ENCODE data around the gene TLK1. TPM values are rescaled to one million over a fixed set of nuclear protein-coding genes. Genes with fewer than 3 reads are reported as not detected.

The TLK1 gene
- total and polyA plus RNA-seq, 2 of the 4 experiments (the other 2 are of a cell fraction): 7.3 to 12.5 TPM

- TF ChIP-seq BHLHE40 (IDR thresholded peaks at IDR 0.05; ENCODE audit: low read depth, low read length) (no peak), MXI1 (IDR thresholded peaks at IDR 0.05; ENCODE audit: borderline replicate concordance, low read depth, low read length) (no peak), MAFK (IDR thresholded peaks at IDR 0.05; ENCODE audit: low read depth, low read length) (no peak), MAZ (IDR thresholded peaks at IDR 0.05; ENCODE audit: borderline replicate concordance, low read depth, low read length) (no peak), CHD1 (IDR thresholded peaks at IDR 0.05; ENCODE audit: low read depth, low read length) (no peak), RAD21 (IDR thresholded peaks at IDR 0.05; ENCODE audit: low read length) (no peak), RFX5 (IDR thresholded peaks at IDR 0.05; ENCODE audit: low read depth, low read length) (no peak), RCOR1 (IDR thresholded peaks at IDR 0.05; ENCODE audit: insufficient replicate concordance, low read length) (no peak)
- TF ChIP-seq, protein P1, sequence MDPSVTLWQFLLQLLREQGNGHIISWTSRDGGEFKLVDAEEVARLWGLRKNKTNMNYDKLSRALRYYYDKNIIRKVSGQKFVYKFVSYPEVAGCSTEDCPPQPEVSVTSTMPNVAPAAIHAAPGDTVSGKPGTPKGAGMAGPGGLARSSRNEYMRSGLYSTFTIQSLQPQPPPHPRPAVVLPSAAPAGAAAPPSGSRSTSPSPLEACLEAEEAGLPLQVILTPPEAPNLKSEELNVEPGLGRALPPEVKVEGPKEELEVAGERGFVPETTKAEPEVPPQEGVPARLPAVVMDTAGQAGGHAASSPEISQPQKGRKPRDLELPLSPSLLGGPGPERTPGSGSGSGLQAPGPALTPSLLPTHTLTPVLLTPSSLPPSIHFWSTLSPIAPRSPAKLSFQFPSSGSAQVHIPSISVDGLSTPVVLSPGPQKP (IDR thresholded peaks at IDR 0.05; ENCODE audit: borderline replicate concordance, low read depth, low read length): no peak
- intact Hi-C loops (cut with micrococcal nuclease): no loop called here
- DNase-seq: no peak
- peaks cover 0 to 45% of the 10 kb centered on the region in 2 experiments; a peak in 3 of 4 replicates for H3K79me1 ChIP-seq (ENCODE audit: low read depth in 1 of 2, low read length in 2 of 2)
- POLR2A ChIA-PET (ENCODE audit: unreplicated experiment): no interaction called here
- no peak overlapping the region for H2BK15ac ChIP-seq (ENCODE audit: low read depth, low read length)
- no peak overlapping the region for H3K4me3 ChIP-seq (ENCODE audit: insufficient read depth, low read depth, low read length)
- peaks cover 3% of the 10 kb centered on the region for H3K9me1 ChIP-seq (ENCODE audit: insufficient read depth, low read length)
- H3K27ac ChIP-seq (ENCODE audit: insufficient read depth, low read length): no peak overlapping the region
- WGBS, 2 experiments (ENCODE audit: extremely low coverage in 2 of 2, insufficient read length in 1 of 2): 100% methylated on average over 3 of the region's 6 CpGs; no CpG with 5 or more reads in 1 of the 2 experiments
- H3K4me2 ChIP-seq (ENCODE audit: low read depth, low read length): no peak overlapping the region
- no peak overlapping the region for H2AK5ac ChIP-seq (ENCODE audit: low read depth, low read length)
- H3K36me3 ChIP-seq (ENCODE audit: control insufficient read depth, insufficient read depth, low read length): 0 out of 2 replicates have a peak, but pooled peaks cover 2% of the 10 kb centered on the region
- no peaks in the 10 kb centered on the region for H3K27me3 ChIP-seq (ENCODE audit: control insufficient read depth, insufficient read depth, low read length)
- H4K20me1 ChIP-seq (ENCODE audit: insufficient read depth, low read length): peaks cover 94% of the 10 kb centered on the region
- H3K56ac ChIP-seq (ENCODE audit: extremely low read depth, insufficient read depth, low read length): no peak overlapping the region
- no peak overlapping the region for H2BK5ac ChIP-seq (ENCODE audit: low read depth, low read length, poor library complexity, severe bottlenecking)
- H3K9me3 ChIP-seq (ENCODE audit: control insufficient read depth, insufficient read depth, low read length): no peaks in the 10 kb centered on the region
- no peak overlapping the region for H2AFZ ChIP-seq (replicated peaks; ENCODE audit: low read length, poor library complexity)
- CTCF ChIA-PET: no interaction called here
- no peak overlapping the region for H4K5ac ChIP-seq (ENCODE audit: low read depth, low read length)
- H3K4ac ChIP-seq (ENCODE audit: low read depth, low read length): no peak overlapping the region
- no peak overlapping the region for H4K91ac ChIP-seq (ENCODE audit: insufficient read depth, low read depth, low read length)
- in situ Hi-C loops (cut with MboI; ENCODE audit: low sequenced_read_pairs): loop anchor here (25.0 kb wide), 1 partner anchor 1131 kb away; the partner anchor contains the start of gene METTL5
- H4K8ac ChIP-seq (ENCODE audit: low read depth in 2 of 2, low read length in 2 of 2): no peak overlapping the region
- H2BK120ac ChIP-seq (ENCODE audit: low read depth, low read length): no peak overlapping the region
- no peak overlapping the region for H3K14ac ChIP-seq (replicated peaks; ENCODE audit: low read depth, low read length)
- dilution Hi-C loops (cut with HindIII; ENCODE audit: low sequenced_read_pairs, unreplicated experiment): no loop called here
- no peak for ATAC-seq (ENCODE audit: low read depth)
- H3K23ac ChIP-seq (ENCODE audit: low read depth, low read length): no peak overlapping the region
- no TSS peak for BruUV-seq (replicated peaks)
- no peak overlapping the region for H3K18ac ChIP-seq (ENCODE audit: low read depth, low read length)
- H3K9ac ChIP-seq (ENCODE audit: low read depth, low read length): no peak overlapping the region
- no peak overlapping the region for H2AK9ac ChIP-seq (replicated peaks; ENCODE audit: low read depth, low read length, poor library complexity)
- no peak overlapping the region for H2BK20ac ChIP-seq (ENCODE audit: low read depth, low read length)
- H3K4me1 ChIP-seq (ENCODE audit: control insufficient read depth, insufficient read depth, low read length): peaks cover 4% of the 10 kb centered on the region; the same call in 1 of the 2 replicates
Observed at GRCh38 chr2:170943596-170943995, 217.1 kb downstream of the TLK1 start.
